ENCODE data around the gene SDK1. TPM values are rescaled to one million over a fixed set of nuclear protein-coding genes. Genes with fewer than 3 reads are reported as not detected.

SDK1 gene
- total and polyA plus RNA-seq, 2 donors (not counting 3 experiments of a cell fraction or from before 2014, with no cell fraction given), result 1.6 to 3.9 TPM

GRCh38 chr7:3987426-3987927 lies 686.4 kb downstream of the SDK1 start:
- FAIRE-seq (no peak), DNase-seq (ENCODE audit: low read depth, low spot score) (no peak)
- Histone ChIP-seq H3K79me2 (ENCODE audit: control insufficient read depth, insufficient read depth, low read length) (no peaks in the 10 kb centered on the region), H4K20me1 (replicated peaks; ENCODE audit: control insufficient read depth, extremely low read depth, insufficient read depth, low read length) (no peaks in the 10 kb centered on the region), H3K9me1 (replicated peaks; ENCODE audit: control insufficient read depth, extremely low read depth, insufficient read depth, low read length) (no peaks in the 10 kb centered on the region), H2AFZ (ENCODE audit: low read depth, low read length) (no peak overlapping the region), H3K36me3 (ENCODE audit: control insufficient read depth in 2 of 2, extremely low read depth in 1 of 2, insufficient read depth in 2 of 2, low read length in 2 of 2) (no peaks in the 10 kb centered on the region), H3K27me3 (ENCODE audit: control insufficient read depth in 2 of 2, insufficient read depth in 2 of 2, low read length in 2 of 2) (no peaks in the 10 kb centered on the region), H3K27ac (ENCODE audit: insufficient read depth, low read depth, low read length) (no peak overlapping the region), H3K9ac (replicated peaks; ENCODE audit: extremely low read depth, insufficient read depth, low read length) (no peak overlapping the region), H3K4me1 (ENCODE audit: control insufficient read depth, extremely low read depth, insufficient read depth, low read length) (no peaks in the 10 kb centered on the region), H3K4me2 (ENCODE audit: insufficient read depth, low read length) (no peak overlapping the region), H3K9me3 (replicated peaks; ENCODE audit: control insufficient read depth, insufficient read depth, low read length) (no peaks in the 10 kb centered on the region), H3K4me3 (replicated peaks in 1 of 3; ENCODE audit: insufficient read depth in 1 of 3, low read depth in 1 of 3, low read length in 3 of 3) (no peak overlapping the region)
- CTCF ChIA-PET, result no interaction called here
- intact Hi-C loops (cut with micrococcal nuclease) (no loop called here), dilution Hi-C loops (cut with MboI; ENCODE audit: extremely low pct_ligation_motif_present, low sequenced_read_pairs) (no loop called here)
- POLR2A ChIA-PET, result no interaction called here
- TF ChIP-seq MYC (IDR thresholded peaks at IDR 0.05; ENCODE audit: low read depth, low read length) (no peak), CTCF (IDR thresholded peaks at IDR 0.05; ENCODE audit: extremely low read depth in 1 of 2, insufficient read depth in 1 of 2, low read depth in 1 of 2, low read length in 2 of 2) (no peak), POLR2A (IDR thresholded peaks at IDR 0.05; ENCODE audit: low read depth, low read length) (no peak), EZH2 (IDR thresholded peaks at IDR 0.05; ENCODE audit: borderline replicate concordance, low read depth, low read length, severe bottlenecking) (no peak), GATA2 (IDR thresholded peaks at IDR 0.05; ENCODE audit: insufficient read depth, insufficient read length, low read depth, low read length) (no peak), POLR2AphosphoS5 (IDR thresholded peaks at IDR 0.05; ENCODE audit: insufficient read depth, low read depth, low read length) (no peak), FOS (IDR thresholded peaks at IDR 0.05; ENCODE audit: borderline replicate concordance, insufficient read depth, low read length) (no peak), MAX (IDR thresholded peaks at IDR 0.05; ENCODE audit: insufficient read depth, insufficient read length) (no peak), JUN (IDR thresholded peaks at IDR 0.05; ENCODE audit: borderline replicate concordance, insufficient read depth, insufficient read length, low read depth) (no peak)
- no TSS peak for BruUV-seq (replicated peaks)

All from endothelial cell of umbilical vein (primary cell).